ENCODE measurements around the gene RPL5.
"Not testable (repeated sequence)": the region's sequence is repeated elsewhere in the genome, so short reads cannot be mapped to it uniquely, and the experiment has no call there.

Gene RPL5

GRCh38 chr1:92831762-92832536, at the start of gene RPL5:
RPL5 (plus strand) TSS chr1:92832040; CDS start chr1:92832115, 75 bp downstream.
- DNase-seq (ENCODE audit: low spot score) = peak; percentile 96

- not testable (repeated sequence) for DNase-seq (ENCODE audit: low spot score)
Observed at GRCh38 chr1:92783550-92783949, 48.3 kb upstream of the RPL5 start.

DNA sequence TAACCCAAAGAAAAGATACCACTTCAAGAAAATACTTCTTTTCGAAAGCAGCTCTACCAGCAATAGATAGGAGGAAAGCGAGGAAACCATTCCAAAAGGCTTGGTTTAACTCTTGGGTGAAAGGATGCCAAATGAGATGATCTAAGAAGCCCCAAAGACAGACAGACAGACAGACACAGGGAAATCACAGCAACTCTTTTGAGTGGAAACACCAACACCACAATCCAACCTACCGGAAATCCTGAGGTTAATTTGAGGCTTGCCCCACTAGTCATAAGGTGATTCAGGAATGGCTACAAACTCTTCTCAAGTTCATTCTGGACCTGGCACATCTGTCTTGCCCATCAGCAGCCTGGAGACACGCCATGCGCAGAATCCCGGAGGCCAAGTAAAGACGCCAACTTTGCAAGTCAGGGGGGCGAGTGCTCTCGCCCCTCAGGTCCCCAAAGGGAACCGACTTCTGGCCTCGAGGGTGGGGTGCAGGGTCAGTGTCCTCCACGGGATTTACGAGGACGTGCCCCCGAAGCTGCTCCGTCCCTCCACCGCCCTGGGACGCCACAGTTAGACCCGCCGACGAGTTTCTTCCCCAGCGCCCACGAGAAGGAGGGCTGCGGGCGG, 47.7 kb upstream of the RPL5 start:
- peak; percentile 36 for DNase-seq (ENCODE audit: low spot score)

GRCh38 chr1:92784639-92785500, 47.0 kb upstream of the RPL5 start, which contains the start of gene EVI5:
EVI5 (minus strand) TSS chr1:92785108; CDS start chr1:92736546, 48,562 bp downstream.
- peak; percentile 94 for DNase-seq (ENCODE audit: low spot score)

DNA sequence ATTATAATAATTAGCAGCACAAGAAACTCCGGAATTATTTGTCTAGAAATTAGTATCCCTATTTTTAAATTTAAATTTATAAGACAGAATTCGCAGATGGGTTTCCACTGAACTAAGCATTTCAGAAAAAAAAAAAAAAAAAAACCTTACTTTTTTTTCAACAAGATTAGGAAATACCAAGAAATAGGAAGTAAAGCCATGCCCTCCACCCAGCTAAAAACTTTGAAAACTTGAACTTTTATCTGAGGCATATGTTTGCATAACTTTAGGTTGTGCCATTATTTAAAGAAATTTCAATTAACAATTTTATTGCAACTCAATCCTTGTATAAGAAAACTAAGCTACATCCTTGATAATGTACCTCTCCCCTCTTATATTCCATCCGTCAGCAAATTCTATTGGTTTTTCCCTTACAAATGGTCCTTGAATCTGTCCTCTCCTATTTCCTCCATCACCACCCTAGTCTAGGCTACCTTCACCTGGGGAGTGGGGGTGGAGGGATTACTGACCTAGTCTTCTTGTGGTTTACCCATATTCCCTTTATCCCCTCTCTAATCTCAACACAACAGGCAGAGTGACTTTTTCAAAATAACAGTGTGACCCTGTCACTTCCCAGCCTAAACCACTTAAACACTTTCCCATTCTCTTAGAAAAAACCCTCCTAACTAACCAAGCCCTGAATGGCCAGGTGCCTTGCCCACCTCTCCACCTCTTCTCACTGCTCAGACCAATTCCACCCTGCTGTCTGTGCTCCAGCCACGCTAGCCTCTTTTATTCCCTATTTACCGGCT, 45.5 kb upstream of the RPL5 start:
- DNase-seq (ENCODE audit: low spot score) = no peak

DNA sequence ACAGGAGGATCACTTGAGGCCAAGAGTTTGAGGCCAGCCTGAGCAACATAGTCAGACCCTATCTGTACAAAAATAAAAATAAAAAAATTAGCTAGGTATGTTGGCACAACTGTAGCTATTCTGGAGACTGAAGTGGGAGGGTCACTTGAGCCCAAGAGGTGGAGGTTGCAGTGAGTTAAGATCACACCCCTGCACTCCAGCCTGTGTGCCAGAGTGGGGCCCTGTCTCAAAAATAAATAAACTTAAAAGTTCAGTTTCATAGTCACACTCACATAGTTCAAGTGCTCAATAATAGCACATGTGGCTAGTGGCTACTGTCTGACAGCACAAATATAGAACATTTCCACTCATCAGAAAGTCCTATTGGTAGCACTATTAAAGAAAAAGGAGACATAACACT, 41.8 kb upstream of the RPL5 start:
- no peak for DNase-seq (ENCODE audit: low spot score)

DNA sequence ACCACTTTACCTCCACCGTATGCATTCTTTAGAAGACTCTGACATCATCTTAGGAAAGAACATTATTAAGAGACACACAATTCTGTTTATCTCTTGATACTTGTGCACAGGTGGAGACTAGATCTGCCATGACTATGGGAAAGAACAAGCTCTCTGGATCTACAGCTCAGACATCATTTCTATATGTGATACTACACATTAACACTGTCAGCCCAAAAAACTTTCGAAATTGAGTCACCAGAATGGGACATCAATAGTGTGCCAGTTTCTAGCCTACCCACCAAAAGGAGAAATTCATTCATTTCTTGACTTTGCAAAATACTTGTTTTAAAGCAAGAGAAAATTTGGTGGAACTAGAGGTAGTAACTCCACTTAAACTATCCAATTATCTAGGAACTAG, 41.0 kb upstream of the RPL5 start:
- no peak for DNase-seq (ENCODE audit: low spot score)

DNA sequence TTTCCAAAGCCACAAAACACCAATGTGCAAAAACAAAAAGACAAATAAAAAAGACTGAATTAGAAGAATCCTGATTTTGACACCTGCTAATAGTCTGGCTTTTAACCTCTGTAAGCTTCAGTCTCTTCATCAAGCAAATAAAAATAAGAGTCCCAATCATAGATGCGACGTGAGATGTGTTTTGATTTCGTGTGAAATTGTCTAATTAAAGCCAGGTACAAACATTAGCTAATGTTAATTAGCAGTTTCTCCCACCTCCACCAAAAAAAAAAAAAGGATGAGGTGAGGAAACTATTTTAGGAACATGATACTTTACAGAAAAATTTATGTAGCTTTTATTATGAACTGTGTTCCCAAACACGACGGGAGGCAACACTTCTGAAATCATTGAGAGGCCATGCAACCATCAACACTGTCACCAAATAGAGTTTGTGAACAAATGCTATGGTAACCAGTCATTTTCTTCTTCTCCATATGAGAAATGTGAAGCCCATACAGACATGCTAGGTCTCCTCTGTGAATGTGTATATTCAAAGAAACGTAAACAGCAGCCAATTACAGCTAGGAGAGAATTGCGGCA, 40.3 kb upstream of the RPL5 start:
- no peak for DNase-seq (ENCODE audit: low spot score)

- no peak for DNase-seq (ENCODE audit: low spot score)
Observed at GRCh38 chr1:92792340-92792782, 39.5 kb upstream of the RPL5 start.

GRCh38 chr1:92795166-92795565, 36.7 kb upstream of the RPL5 start:
- no peak for DNase-seq (ENCODE audit: low spot score)

GRCh38 chr1:92797297-92797696, 34.5 kb upstream of the RPL5 start:
- DNase-seq (ENCODE audit: low spot score) = no peak

DNA sequence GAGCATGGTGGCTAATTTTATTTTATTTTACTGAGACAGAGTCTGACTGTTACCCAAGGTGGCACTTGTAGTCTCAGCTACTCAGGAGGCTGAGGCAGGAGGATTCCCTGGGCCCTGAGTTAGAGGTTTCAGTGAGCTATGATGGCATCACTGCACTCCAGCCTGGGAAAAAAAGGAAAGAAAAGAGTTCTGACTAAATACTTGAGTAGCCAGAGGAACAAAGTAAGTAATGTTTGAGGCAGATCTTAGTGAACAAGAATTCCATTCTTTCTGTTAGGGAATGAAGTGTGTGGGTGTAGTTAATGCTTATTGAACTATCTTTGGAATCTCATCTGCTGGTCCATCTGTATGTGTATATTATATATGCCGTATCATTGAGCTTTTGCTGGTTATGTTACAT, 33.9 kb upstream of the RPL5 start:
- no peak for DNase-seq (ENCODE audit: low spot score)

- DNase-seq (ENCODE audit: low spot score) = no peak
Observed at GRCh38 chr1:92803140-92803887, 28.5 kb upstream of the RPL5 start.

DNA sequence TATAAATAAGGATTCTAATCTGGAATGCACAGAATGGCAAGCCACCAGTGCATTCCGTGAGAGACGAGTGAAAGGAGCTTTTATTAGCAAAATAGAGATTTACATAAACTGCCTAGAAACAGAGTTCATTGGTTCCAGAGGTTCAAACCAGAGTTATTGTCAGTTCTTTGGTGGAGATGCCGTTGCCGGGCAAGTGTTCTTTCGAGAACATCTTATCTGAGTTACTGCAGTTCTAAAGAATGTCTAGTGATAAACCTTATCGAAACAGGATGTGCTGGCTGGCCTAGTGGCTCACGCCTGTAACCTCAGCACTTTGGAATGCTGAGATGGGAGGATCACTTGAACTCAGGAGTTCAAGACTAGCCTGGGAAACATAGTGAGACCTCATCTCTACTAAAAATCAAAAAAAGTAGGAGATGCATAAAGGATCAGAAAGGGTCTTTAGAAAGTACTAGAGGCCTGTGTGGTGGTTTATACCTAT, 27.1 kb upstream of the RPL5 start:
- peak; percentile 89 for DNase-seq (ENCODE audit: low spot score)

DNA sequence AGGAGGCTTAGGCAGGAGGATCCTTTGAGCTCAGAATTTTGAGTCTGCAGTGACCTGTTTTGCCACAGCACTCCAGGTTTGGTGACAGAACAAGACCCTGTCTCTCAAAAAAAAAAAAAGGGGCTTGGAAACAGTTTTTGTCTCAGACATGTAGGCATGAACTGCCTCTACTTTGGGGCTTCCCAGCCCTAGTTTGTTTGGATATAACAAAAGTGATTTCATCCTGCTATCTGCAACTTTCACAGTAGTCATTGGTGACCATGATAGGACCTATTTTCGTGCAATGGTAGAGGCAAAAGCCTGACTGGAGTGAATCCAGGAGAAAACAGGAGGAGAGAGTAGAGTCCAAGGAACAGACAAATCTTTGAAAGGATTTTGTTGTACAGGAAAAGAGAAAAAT, 26.6 kb upstream of the RPL5 start:
- no peak for DNase-seq (ENCODE audit: low spot score)

- no peak for DNase-seq (ENCODE audit: low spot score)
Observed at GRCh38 chr1:92808381-92808780, 23.5 kb upstream of the RPL5 start.

- no peak for DNase-seq (ENCODE audit: low spot score)
Observed at GRCh38 chr1:92816732-92817131, 15.1 kb upstream of the RPL5 start.

GRCh38 chr1:92817137-92817697, 14.6 kb upstream of the RPL5 start:
- no peak for DNase-seq (ENCODE audit: low spot score)

- no peak for DNase-seq (ENCODE audit: low spot score)
Observed at GRCh38 chr1:92817986-92818764, 13.7 kb upstream of the RPL5 start.

All from hepatic stellate cell (primary cell).